Activated B cell treated with CpG ODN at 0.5 μM for 24 hours (primary cell): ENCODE results near the gene PRND. TPM values are rescaled to one million over a fixed set of nuclear protein-coding genes. Genes with fewer than 3 reads are reported as not detected.

ENCODE experiments used
- ATAC-seq: fragments of 200-7000 bp; cut with Tn5 transposase; one replicate; pipeline ENCODE4 v1.10.0; 2021; ENCODE audit warnings: low read depth, mild to moderate bottlenecking, moderate library complexity
- CTCF ChIA-PET: fragments of 350-600 bp; sonication (Branson Sonifier 250); formaldehyde crosslinking; loops from one replicate; lab custom pipeline; 2021; ENCODE audit warnings: antibody characterized with exemption; lab: Charles Lee
- POLR2A ChIA-PET: fragments of 350-600 bp; sonication (Branson Sonifier 250); formaldehyde crosslinking; loops from one replicate; lab custom pipeline; 2021; ENCODE audit warnings: antibody characterized with exemption; lab: Charles Lee
- DNase-seq: peaks from one replicate; pipeline ENCODE4 v3.0.0; 2022
- H3K27ac Mint-ChIP-seq: one replicate; pipeline ENCODE4 v1.8.0; 2020; ENCODE audit warnings: mixed read lengths
- H3K27me3 Mint-ChIP-seq: one replicate; pipeline ENCODE4 v1.8.0; 2021; ENCODE audit warnings: mixed read lengths
- H3K36me3 Mint-ChIP-seq: one replicate; pipeline ENCODE4 v1.8.0; 2021; ENCODE audit warnings: low read depth, mixed read lengths
- H3K4me1 Mint-ChIP-seq: one replicate; pipeline ENCODE4 v1.8.0; 2021; ENCODE audit warnings: mixed read lengths
- H3K4me3 Mint-ChIP-seq: one replicate; pipeline ENCODE4 v1.8.0; 2020; ENCODE audit warnings: mild to moderate bottlenecking, mixed read lengths
- H3K9me3 Mint-ChIP-seq: one replicate; pipeline ENCODE4 v1.8.0; 2020; ENCODE audit warnings: mixed read lengths
- CTCF ChIP-seq: fragments of 200-600 bp; IDR thresholded peaks from one replicate; pipeline ENCODE4 v1.8.0; 2022; ENCODE audit warnings: antibody characterized with exemption, mild to moderate bottlenecking
- intact Hi-C: fragments of 100-400 bp; cut with micrococcal nuclease; formaldehyde crosslinking; loops from one replicate; pipeline ENCODE4 v1.15.1; 2024
- total RNA-seq: library from RNA; stranded (reverse); gene quantifications from 2 replicates; pipeline ENCODE4 v1.2.3, GENCODE V29; 2022

PRND gene
- total RNA-seq = not detected in 2 replicates

GRCh38 chr20:4721719-4722118, at the start of gene PRND:
Gene PRND (plus strand): TSS chr20:4721909. CDS start chr20:4724552, 2,643 bp downstream.
- peak within 1 kb of the TSS; percentile 55 for H3K4me3 Mint-ChIP-seq
- no peaks in the 10 kb centered on the region for H3K36me3 Mint-ChIP-seq
- CTCF ChIA-PET = interaction anchor here (0.7 to 1.5 kb wide), 4 partner anchors 12 to 116 kb away, joined by 3 to 7 read pairs (median 4); no protein-coding TSS in a partner anchor
- TF ChIP-seq CTCF = no peak
- H3K4me1 Mint-ChIP-seq = peaks cover 49% of the 10 kb centered on the region
- peak within 1 kb of the TSS; percentile 85 for H3K27ac Mint-ChIP-seq
- intact Hi-C loops = loop anchor here (5.0 to 10.0 kb wide), 2 partner anchors 614 to 723 kb away; no protein-coding TSS in a partner anchor
- H3K27me3 Mint-ChIP-seq = no peaks in the 10 kb centered on the region
- POLR2A ChIA-PET = interaction anchor here (0.7 kb wide), 1 partner anchor 37 kb away, joined by 4 read pairs; no protein-coding TSS in a partner anchor
- DNase-seq (no peak), ATAC-seq (no peak)
- H3K9me3 Mint-ChIP-seq = no peaks in the 10 kb centered on the region

- intact Hi-C loops = no loop called here
- ATAC-seq (no peak), DNase-seq (no peak)
- ChIA-PET POLR2A (no interaction called here), CTCF (no interaction called here)
- no peak for TF ChIP-seq CTCF
- H3K27me3 Mint-ChIP-seq = peaks cover 3% of the 10 kb centered on the region
- no peak overlapping the region for H3K4me3 Mint-ChIP-seq
- H3K4me1 Mint-ChIP-seq = no peaks in the 10 kb centered on the region
- no peak overlapping the region for H3K27ac Mint-ChIP-seq
- peaks cover 3% of the 10 kb centered on the region for H3K9me3 Mint-ChIP-seq
- H3K36me3 Mint-ChIP-seq = no peaks in the 10 kb centered on the region
Observed at GRCh38 chr20:4672948-4673347, 48.8 kb upstream of the PRND start.

- Mint-ChIP-seq H3K27me3 (peaks cover 3% of the 10 kb centered on the region), H3K27ac (no peak overlapping the region), H3K36me3 (no peaks in the 10 kb centered on the region), H3K9me3 (peaks cover 3% of the 10 kb centered on the region), H3K4me3 (no peak overlapping the region), H3K4me1 (no peaks in the 10 kb centered on the region)
- ATAC-seq (no peak), DNase-seq (no peak)
- CTCF ChIA-PET = no interaction called here
- intact Hi-C loops = no loop called here
- no peak for TF ChIP-seq CTCF
- POLR2A ChIA-PET = no interaction called here
Observed at GRCh38 chr20:4673371-4674001, 48.2 kb upstream of the PRND start.

GRCh38 chr20:4674672-4675071, 47.0 kb upstream of the PRND start:
- no peak for TF ChIP-seq CTCF
- Mint-ChIP-seq H3K27ac (no peak overlapping the region), H3K9me3 (peaks cover 3% of the 10 kb centered on the region), H3K27me3 (peaks cover 3% of the 10 kb centered on the region), H3K4me1 (no peaks in the 10 kb centered on the region), H3K4me3 (no peak overlapping the region), H3K36me3 (no peaks in the 10 kb centered on the region)
- CTCF ChIA-PET = no interaction called here
- DNase-seq = no peak
- ATAC-seq = no peak
- intact Hi-C loops = no loop called here
- POLR2A ChIA-PET = no interaction called here

GRCh38 chr20:4677846-4678245, 43.9 kb upstream of the PRND start:
- peaks cover 2% of the 10 kb centered on the region for H3K4me1 Mint-ChIP-seq
- no peak for ATAC-seq
- intact Hi-C loops = no loop called here
- H3K4me3 Mint-ChIP-seq = no peak overlapping the region
- H3K36me3 Mint-ChIP-seq = no peaks in the 10 kb centered on the region
- DNase-seq = no peak
- no peak for TF ChIP-seq CTCF
- H3K27ac Mint-ChIP-seq = no peak overlapping the region
- no peaks in the 10 kb centered on the region for H3K27me3 Mint-ChIP-seq
- ChIA-PET CTCF (no interaction called here), POLR2A (interaction anchor here (0.5 kb wide), 1 partner anchor 234 kb away, joined by 4 read pairs; no protein-coding TSS in a partner anchor)
- H3K9me3 Mint-ChIP-seq = no peaks in the 10 kb centered on the region
